GM18507 (cell line): Measurements from ENCODE around the gene HHAT.
"Not testable (repeated sequence)": the region's sequence is repeated elsewhere in the genome, so short reads cannot be mapped to it uniquely, and the experiment has no call there.

Source experiments
- DNase-seq: peaks from one replicate; pipeline ENCODE4 v3.0.0; 2011; ENCODE audit warnings: low read depth; ENCODE audit not compliant: insufficient read length; ENCODE audit errors: extremely low spot score
- FAIRE-seq: peaks from 2 replicates; lab custom pipeline; 2011; peaks lifted over from hg19 to GRCh38; lab: Jason Lieb, UNC

Gene HHAT

DNA sequence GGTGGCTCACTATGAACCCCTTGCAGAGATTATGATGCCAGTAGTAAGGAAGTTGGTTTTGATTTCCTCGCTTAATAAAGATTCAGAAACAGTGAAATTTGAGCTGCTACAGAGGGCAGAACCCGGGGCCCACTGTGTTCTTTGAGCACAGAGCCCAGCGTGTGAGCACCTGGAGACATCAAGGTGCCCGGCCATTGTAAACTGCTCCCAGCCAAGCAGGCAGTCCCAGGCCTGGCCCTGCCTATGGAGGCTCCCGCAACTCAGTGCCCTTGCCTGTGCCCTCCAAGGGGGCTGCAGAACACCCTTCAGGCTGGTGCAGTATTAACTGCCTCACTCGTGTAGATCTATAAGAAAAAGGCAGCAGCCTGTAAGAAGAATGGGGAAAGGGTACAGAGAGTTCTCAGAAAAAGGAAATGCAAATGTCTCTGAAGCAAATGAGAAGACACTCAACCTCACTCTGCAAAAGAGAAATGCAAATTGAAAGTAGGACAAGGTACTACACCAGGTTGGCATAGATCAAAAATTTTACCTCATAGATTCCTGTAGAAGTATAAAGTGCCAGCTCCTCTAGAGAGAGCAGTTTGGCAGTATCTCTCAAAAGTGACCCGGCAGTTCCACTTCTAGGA lies 323.7 kb downstream of the HHAT start:
- no peak for DNase-seq
- FAIRE-seq, result no peak

DNA sequence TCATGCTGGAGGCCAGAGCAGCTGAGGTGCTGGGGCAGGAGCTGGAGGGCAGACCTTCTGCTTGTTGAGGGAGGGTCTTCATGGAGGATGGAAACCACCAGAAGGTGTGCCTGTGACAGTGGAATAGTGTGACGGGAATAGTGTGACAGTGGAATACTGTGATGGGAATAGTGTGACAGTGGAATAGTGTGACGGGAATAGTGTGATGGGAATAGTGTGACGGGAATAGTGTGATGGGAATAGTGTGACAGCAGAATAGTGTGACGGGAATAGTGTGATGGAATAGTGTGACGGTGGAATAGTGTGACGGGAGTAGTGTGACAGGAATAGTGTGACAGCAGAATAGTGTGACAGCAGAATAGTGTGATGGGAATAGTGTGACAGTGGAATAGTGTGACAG lies 325.1 kb downstream of the HHAT start:
- DNase-seq, result no peak
- FAIRE-seq, result peak; percentile 84

DNA sequence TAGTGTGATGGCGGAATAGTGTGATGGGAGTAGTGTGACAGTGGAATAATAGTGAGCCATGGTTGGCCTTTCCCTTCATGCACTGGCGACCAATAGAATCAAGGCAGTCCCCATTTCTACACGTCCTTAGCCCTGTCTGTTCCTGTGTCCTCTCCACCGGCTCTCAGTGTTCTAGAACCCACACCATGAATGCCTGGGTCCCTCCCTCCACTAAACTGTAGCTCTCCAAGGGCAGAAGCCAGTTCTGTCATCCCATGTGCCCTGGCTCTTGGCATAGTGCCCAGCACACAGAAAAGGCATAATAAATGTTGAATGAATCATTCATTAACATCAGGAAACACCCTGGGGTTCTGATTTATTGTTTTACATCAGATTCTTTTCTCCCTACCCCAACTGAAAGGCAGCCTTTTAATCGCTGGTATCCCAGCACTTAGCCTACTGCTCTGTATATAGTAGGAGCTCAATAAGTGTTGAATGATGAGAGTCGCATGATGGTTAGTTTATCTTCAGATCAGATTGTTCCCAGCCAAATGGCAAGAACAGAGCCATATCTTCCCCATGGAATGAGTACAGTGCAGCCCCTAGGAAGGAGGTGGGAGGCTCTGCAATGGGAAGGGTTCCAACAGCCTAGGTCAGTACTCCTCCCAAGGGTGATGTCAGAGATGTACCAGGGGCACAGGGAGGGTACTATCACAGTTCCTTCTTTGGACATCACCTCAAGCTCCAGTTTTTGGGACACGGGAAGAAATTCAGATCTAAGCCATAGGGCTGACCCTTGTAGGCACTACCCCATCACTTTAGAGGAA lies 325.7 kb downstream of the HHAT start:
- DNase-seq (no peak), FAIRE-seq (no peak)

DNA sequence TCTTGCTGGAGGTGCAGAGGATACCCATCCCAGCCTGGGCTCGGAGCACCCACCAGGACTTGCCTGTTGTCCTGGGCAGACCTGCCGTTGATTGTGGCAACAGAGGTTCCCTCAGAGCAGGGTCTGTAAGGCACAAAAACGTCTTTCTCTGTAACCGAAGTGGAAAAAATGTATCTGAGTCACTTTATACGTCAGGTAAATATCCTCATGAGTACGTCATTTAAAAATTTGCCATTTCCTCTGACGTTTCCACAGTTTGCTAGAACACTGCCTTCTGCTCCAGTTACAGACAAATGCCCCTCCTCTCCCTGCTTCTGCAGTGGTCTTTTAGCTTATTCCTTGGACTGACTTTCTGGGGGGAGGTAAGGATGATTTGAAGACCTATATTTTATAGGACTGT lies 326.8 kb downstream of the HHAT start:
- no peak for DNase-seq
- FAIRE-seq, result no peak

DNA sequence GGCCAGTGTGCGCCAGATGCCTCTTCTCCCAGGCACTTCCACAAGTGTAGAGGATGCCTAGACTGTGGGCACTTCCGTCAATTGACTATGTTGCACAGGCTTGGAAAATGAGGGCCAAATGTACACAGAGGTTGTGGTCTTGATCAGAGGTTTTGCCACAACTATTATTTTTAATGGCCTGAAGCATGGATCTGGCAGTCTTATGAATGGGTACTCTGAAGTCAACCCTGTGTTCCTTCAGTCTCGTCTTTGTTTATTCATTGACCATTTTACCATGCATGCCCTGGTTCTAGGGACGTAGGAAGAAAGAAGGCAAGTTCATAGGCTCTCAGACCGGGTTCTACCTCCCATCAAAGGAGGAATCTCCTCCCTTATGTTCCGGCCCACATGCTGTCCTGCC lies 329.1 kb downstream of the HHAT start:
- FAIRE-seq (no peak), DNase-seq (no peak)

DNA sequence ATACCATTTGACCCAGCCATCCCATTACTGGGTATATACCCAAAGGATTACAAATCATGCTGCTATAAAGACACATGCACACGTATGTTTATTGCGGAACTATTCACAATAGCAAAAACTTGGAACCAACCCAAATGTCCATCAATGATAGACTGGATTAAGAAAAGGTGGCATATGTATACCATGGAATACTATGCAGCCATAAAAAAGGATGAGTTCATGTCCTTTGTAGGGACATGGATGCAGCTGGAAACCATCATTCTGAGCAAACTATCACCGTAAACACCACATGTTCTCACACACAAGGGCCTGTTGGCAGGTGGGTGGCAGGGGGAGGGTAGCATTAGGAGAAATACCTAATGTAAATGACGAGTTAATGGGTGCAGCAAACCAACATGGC lies 332.8 kb downstream of the HHAT start:
- FAIRE-seq, DNase-seq: not testable (repeated sequence)

DNA sequence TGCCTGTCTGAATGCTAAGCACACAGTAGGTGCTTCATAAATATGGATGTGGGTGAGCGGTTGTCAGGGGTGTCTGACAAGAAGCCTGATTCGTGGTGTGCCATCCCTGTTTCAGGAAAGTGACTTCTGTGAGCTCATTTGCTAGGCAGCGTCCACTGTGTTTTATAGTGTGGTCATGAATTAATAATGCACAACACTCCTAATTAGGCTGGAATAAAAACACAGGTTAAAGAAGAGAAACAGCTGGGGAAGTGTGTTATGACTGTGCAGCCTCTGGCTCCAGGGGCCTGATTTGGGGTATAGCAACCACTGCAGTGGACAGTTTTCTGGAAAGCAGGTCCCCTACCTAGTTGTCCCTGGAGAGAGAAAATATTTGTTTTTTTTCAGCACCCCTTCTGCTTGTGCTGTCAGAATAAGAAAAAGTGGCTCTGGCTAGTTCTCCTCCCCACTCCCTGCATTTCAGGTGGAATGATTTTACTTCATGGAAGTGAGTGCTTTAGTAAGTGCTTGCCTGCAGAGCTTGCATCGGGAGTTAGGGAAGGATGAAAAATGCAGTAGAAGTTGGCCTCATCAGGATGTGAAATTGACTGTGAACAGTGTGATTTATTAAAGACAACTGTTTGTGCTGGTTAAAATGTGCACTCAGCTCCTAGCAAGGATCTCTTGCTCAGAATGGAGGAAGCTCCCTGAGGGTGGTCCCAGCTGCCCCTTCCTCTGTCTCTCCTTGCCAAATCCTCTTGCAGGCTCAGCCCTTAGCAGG lies 333.8 kb downstream of the HHAT start:
- DNase-seq (no peak), FAIRE-seq (no peak)

DNA sequence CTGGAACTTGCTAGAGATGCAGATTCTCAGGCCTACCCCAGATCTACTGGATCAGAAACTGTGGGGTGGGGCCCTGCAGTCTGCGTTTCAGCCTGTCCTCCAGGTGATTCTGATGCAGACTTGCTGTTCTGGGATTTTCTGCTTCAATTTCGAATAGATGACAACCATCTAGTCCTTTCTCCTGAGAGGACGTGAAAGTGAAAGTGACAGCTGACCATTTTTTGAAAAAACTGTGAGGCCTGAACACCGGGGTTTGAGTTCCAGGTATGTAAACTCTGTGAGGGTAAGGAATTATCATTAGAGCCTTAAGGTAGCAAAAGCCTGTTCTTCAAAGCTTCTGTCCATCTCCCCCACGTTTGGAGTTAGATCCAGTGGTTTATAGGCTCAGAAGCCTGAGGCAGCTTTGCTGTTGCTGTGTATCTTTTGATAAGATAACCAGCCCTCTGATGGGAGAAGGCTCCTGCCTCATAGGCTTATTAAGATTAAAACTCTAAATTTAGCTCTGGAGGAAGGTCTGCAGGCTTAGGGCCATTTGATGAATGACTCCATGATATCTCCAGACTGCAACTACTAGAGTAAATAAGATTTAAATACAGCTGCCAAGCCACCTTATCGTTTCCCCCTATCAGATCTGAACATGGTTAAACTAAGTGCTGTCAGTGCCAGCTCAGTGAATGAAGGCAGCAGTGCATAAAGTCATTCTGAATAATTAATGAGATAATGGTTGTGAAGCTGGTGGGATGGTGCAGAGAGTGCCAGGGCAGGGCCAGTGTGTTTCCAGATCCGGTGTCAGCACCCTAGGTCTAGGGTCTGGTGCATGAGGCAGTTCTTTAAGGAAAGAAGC lies 335.2 kb downstream of the HHAT start:
- DNase-seq (no peak), FAIRE-seq (peak; percentile 45)

DNA sequence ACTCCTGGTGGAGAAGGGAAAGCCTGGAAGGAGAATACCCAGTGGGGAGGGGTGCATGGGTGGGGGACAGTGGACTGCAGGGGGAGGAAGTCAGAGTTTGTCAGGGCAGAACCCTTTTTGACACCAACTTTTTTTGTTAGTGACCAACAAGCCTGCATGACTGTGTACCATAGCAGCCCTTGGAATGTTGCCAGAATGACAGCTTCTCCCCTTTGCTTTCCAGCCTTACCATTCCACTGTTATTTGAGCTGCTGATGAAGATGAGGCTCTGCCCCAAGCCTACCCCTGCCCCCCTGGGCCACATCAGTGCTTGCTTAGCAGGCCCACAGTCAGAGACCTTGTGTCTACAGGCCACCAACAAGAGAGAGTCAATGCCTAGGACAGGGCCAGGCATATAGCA lies 341.2 kb downstream of the HHAT start:
- no peak for FAIRE-seq
- no peak for DNase-seq

DNA sequence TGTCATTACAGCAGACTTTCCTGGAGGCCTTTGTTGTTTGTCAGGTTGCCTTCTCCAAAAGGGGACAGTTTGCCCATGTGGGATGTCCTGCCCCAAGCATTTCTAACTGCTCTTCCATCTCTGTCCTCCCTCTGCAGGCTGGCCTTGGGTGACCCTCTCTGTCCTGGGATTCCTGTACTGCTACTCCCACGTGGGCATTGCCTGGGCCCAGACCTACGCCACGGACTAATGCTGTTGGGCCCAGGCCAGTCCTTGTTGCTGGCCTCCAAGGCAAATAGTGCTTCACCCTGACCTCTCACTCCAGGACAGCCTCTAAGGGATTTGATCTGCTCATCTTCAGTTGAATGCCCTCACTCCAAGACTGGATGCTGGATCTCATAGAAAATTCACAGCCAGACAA lies 345.4 kb downstream of the HHAT start:
- no peak for DNase-seq
- no peak for FAIRE-seq

DNA sequence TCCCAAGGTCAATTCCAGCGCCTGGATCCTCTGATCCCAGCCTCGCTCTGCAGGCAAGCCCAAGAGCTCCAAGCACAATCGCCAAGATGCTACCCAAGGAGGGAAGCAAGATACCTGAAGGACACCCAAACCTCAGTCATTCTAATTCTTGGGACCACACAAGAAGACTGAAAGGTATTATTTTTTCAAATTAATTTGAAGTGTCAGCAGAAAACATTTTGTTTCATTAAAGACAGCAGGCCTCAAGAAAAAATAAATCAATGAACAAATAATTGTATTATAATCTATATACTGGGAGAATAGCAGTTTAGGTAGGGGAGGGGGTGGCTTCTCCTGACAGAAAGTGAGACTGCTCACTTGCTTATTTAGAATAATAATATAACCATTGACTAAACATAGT lies 347.8 kb downstream of the HHAT start:
- no peak for DNase-seq
- FAIRE-seq, result no peak

DNA sequence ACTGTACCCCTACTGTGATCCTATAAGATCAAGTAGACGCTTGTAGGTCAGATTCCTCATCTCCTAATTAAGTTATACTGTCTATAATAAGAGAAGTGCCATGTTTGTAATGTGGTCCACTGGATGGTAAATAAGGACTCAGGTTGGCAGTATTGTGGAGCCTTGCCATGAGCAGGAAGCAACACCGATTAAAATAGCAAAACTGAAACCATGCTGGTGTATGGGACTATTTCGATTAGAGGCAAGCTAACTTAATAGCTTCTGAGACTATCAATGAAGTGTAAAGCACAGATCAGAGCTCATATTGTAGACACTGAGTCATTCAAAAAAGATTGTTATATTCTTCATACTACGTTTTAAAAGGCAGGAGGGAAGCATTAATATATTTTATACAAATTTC lies 348.8 kb downstream of the HHAT start:
- DNase-seq (no peak), FAIRE-seq (peak; percentile 9)

DNA sequence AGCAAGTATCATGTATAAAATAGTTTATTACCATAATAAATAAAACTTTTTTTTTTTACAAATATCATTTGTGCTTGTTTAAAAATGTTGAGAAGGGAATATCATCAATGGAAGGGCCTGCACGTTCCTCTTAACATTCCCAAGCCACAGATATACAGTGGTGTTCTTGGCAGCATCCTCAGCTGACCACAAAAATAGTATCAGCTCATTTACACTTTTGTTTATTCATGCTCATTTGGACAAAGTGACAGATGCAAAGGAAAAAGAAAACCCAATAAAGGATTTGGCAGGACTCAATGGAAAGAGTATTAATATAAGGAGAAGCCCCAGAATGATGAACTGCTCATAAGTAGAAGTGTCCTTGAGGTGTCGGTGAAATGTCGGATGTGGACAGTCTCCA lies 349.6 kb downstream of the HHAT start:
- DNase-seq (no peak), FAIRE-seq (no peak)

DNA sequence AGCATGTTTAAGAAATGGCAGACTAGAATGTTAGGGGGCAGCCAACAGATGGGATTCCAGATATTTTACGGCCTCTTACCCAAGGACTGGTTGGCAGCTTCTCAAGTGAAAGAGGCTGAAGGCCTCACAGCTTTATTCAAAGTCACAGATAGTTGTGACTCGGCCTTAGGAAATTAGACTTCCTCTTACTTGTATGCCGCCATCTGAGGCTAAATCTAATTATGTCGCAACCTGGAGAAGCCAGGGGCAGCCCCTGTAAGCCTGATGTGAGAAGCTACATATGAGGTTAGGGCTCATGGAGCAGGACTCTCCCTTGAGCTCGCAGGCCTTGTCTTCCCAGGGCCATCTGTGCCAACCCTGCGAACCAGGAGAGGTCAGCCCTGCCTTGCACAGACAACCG lies 352.5 kb downstream of the HHAT start:
- DNase-seq (no peak), FAIRE-seq (no peak)

DNA sequence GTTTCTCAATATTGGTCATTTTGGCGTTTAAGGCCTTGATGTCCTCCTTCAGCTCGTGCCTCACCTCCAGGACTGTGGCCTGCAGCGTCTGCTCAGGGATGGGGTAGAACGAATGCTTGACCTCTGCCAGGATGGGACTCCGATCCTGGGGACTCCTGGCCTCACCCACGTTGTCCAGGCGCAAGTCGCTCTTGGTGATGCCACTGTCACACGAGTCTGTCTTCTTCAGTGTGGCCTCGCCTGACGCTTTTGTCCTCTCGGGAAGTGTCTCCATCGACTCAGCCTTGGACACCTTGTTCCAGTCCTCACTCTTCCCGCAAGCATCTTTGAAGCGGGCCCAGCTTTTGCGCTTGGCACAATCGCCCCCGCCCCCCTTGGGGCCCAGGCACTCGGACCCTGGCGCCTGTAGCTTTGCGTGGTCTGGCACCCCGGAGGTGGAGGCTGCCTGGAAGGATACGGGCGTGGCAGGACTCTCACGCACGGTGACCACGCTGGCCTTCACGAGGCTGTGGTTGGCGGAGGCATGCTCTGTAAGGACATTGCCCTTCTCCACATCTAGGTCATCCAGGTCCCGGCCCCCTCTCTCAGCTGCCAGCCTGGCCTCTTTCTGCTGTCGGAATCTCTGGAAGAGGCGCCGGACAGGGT lies 354.8 kb downstream of the HHAT start:
- FAIRE-seq (no peak), DNase-seq (no peak)

DNA sequence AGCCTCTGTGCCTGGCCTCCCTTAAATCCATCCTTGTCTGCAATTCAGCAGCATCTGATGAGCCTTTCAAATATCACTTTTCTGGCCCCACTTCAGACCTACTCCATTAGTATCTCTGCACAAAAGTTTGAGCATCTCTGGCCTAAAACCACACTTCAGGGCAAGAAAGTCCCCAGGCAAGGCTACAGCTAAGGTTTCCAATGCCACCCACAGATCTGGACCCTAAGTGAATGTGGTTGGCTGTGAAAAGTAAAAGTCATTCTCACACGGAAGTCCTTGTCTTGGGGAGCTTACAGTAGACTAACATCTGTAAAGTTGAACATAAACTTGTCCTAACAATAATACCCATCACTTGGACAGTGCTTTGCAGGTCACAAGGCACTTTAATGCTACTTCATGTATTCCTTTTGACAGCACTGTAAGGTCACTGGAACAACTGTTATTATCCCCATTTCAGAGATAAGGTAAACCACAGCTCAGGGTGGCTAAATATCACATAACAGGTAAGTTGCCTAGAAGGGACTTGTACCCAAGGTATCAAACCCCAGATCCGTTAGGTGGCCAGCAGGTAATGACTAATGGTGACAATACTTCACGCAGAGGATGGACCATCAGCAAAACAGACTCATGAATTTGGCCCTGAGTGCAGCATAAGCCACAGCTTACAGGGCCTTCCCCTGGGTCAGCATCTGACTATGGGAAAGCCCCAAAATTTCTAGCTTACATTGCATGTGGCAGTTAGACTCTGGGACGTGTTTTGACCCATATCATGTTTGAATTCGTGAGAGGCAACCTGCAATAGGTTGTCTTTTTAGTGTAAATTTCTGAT lies 356.0 kb downstream of the HHAT start:
- peak; percentile 12 for DNase-seq
- peak; percentile 85 for FAIRE-seq

DNA sequence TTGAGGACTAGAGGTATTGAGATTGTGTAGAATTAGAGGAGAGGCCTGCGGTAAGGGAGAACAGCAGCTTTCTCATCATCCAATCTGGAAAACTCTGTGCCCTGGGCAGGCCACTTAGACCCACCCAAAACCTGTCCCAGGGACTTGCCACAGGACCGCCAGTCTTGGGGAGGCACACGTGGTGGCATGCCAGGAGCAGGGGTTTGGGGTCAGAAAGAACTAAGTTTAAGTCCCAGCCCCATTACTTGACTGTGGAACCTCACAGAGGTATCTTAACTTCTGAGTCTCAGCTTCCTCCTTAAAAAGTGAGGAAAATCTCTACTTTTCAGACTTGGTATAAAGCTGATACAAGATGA lies 356.6 kb downstream of the HHAT start:
- FAIRE-seq (no peak), DNase-seq (no peak)

DNA sequence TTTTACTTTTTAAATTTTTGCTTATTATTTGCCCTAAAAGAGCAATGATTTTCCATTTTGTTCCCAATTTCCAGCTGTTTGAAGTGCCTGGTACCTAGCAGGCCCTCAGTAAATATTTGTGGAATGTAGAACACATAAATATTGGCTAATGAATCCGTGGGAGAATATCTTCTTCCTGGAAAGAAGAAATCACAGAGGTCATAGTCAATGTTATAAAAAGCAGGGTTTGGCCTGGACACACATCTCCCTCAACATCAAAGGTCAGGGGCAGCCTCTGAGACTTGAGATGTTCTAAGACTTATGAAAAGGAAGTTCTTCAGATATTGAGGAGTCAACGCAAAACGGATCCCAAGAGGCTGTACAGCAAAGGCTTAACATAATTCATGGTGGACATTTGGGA lies 358.1 kb downstream of the HHAT start:
- FAIRE-seq, result no peak
- no peak for DNase-seq
